H9 (cell line): ENCODE data around the gene METTL4. TPM values are rescaled to one million over a fixed set of nuclear protein-coding genes. Genes with fewer than 3 reads are reported as not detected.

ENCODE experiments used
- DNase-seq: peaks from one replicate; pipeline ENCODE4 v3.0.0-alpha.2; 2017
- H2AFZ ChIP-seq: one replicate; pipeline ENCODE4 v1.6.1; 2013; ENCODE audit warnings: mild to moderate bottlenecking, low read length, control low read depth, moderate library complexity
- H2AK5ac ChIP-seq: 2 replicates; pipeline ENCODE4 v1.6.1; 2013; ENCODE audit warnings: low read length, control low read depth, mixed read lengths; ENCODE audit not compliant: insufficient read length
- H2BK120ac ChIP-seq: one replicate; pipeline ENCODE4 v1.6.1; 2013; ENCODE audit warnings: low read depth, mild to moderate bottlenecking, low read length, control low read depth, inconsistent platforms; ENCODE audit not compliant: poor library complexity, severe bottlenecking
- H2BK12ac ChIP-seq: 2 replicates; pipeline ENCODE4 v1.6.1; 2013; ENCODE audit warnings: low read length, control low read depth, mixed read lengths, low read depth; ENCODE audit not compliant: insufficient read length
- H2BK15ac ChIP-seq: 2 replicates; pipeline ENCODE4 v1.6.1; 2013; ENCODE audit warnings: low read depth, low read length, control low read depth
- H2BK20ac ChIP-seq: one replicate; pipeline ENCODE4 v1.6.1; 2013; ENCODE audit warnings: low read depth, mild to moderate bottlenecking, low read length, control low read depth, inconsistent platforms; ENCODE audit not compliant: poor library complexity, severe bottlenecking
- H2BK5ac ChIP-seq: 2 replicates; pipeline ENCODE4 v1.6.1; 2013; ENCODE audit warnings: low read length, control low read depth, mixed read lengths; ENCODE audit not compliant: insufficient read length
- H3K14ac ChIP-seq: 2 replicates; pipeline ENCODE4 v1.6.1; 2013; ENCODE audit warnings: low read length, control low read depth; ENCODE audit not compliant: insufficient read depth
- H3K18ac ChIP-seq: 2 replicates; pipeline ENCODE4 v1.6.1; 2013; ENCODE audit warnings: low read depth, mild to moderate bottlenecking, mixed read lengths, low read length, control low read depth; ENCODE audit not compliant: insufficient read length
- H3K23ac ChIP-seq: 2 replicates; pipeline ENCODE4 v1.6.1; 2013; ENCODE audit warnings: low read length, control low read depth, mixed read lengths, low read depth; ENCODE audit not compliant: insufficient read length
- H3K23me2 ChIP-seq: 2 replicates; pipeline ENCODE4 v1.6.1; 2013; ENCODE audit warnings: low read depth, mild to moderate bottlenecking, mixed read lengths, low read length, control low read depth; ENCODE audit not compliant: insufficient read length, poor library complexity, severe bottlenecking
- H3K27ac ChIP-seq: 2 replicates; pipeline ENCODE4 v1.5.1; 2013; ENCODE audit warnings: low read length, control low read depth, mixed read lengths, low read depth; ENCODE audit not compliant: insufficient read length
- H3K27me3 ChIP-seq: 2 replicates; pipeline ENCODE4 v1.6.1; 2013; ENCODE audit warnings: low read length, control low read depth, inconsistent platforms; ENCODE audit not compliant: insufficient read depth
- H3K4ac ChIP-seq: 2 replicates; pipeline ENCODE4 v1.6.1; 2013; ENCODE audit warnings: low read depth, mild to moderate bottlenecking, control low read depth, inconsistent platforms, low read length, moderate library complexity
- H3K4me1 ChIP-seq: 2 replicates; pipeline ENCODE4 v1.6.1; 2013; ENCODE audit warnings: low read length, control low read depth, inconsistent platforms; ENCODE audit not compliant: insufficient read depth
- H3K4me2 ChIP-seq: 2 replicates; pipeline ENCODE4 v1.6.1; 2013; ENCODE audit warnings: low read length, control low read depth, mixed read lengths; ENCODE audit not compliant: insufficient read length, insufficient read depth
- H3K56ac ChIP-seq: 2 replicates; pipeline ENCODE4 v1.6.1; 2013; ENCODE audit warnings: low read depth, mild to moderate bottlenecking, mixed read lengths, low read length, control low read depth; ENCODE audit not compliant: insufficient read length
- H3K79me1 ChIP-seq: 2 replicates; pipeline ENCODE4 v1.6.1; 2013; ENCODE audit warnings: low read depth, mild to moderate bottlenecking, moderate library complexity, low read length, control low read depth, inconsistent platforms; ENCODE audit not compliant: insufficient read depth, poor library complexity, severe bottlenecking
- H3K79me2 ChIP-seq: 2 replicates; pipeline ENCODE4 v1.6.1; 2013; ENCODE audit warnings: low read length, control low read depth, inconsistent platforms; ENCODE audit not compliant: insufficient read depth
- H3K9ac ChIP-seq: 2 replicates; pipeline ENCODE4 v1.6.1; 2013; ENCODE audit warnings: low read length, control low read depth, mixed read lengths; ENCODE audit not compliant: insufficient read length; ENCODE audit errors: extremely low read depth
- H3K9me3 ChIP-seq: one replicate; pipeline ENCODE4 v1.6.1; 2013; ENCODE audit warnings: low read depth, low read length, inconsistent platforms; ENCODE audit not compliant: control insufficient read depth
- H3T11ph ChIP-seq: one replicate; pipeline ENCODE4 v1.6.1; 2013; ENCODE audit warnings: mild to moderate bottlenecking, low read length, control low read depth, inconsistent platforms
- H4K20me1 ChIP-seq: one replicate; pipeline ENCODE4 v1.6.1; 2013; ENCODE audit not compliant: control insufficient read depth, insufficient read length, insufficient read depth
- H4K5ac ChIP-seq: 2 replicates; pipeline ENCODE4 v1.6.1; 2013; ENCODE audit warnings: low read depth, mild to moderate bottlenecking, mixed read lengths, low read length, control low read depth; ENCODE audit not compliant: insufficient read length
- H4K8ac ChIP-seq: replicated peaks from 2 replicates; pipeline ENCODE4 v1.6.1; 2013; ENCODE audit warnings: low read length, control low read depth, mixed read lengths, low read depth; ENCODE audit not compliant: insufficient read length
- H4K91ac ChIP-seq: 2 replicates; pipeline ENCODE4 v1.6.1; 2013; ENCODE audit warnings: low read depth, mild to moderate bottlenecking, moderate library complexity, mixed read lengths, low read length, control low read depth; ENCODE audit not compliant: insufficient read length
- H3K27ac Mint-ChIP-seq, 3 experiments: 2 replicates in 2 of 3; 3 replicates in 1 of 3; pipeline ENCODE4 v1.8.0; 2020 to 2021; ENCODE audit warnings: mixed read lengths in 3 of 3, mild to moderate bottlenecking in 1 of 3, moderate library complexity in 1 of 3
- H3K27me3 Mint-ChIP-seq: 2 replicates; pipeline ENCODE4 v1.8.0; 2021; ENCODE audit warnings: low read depth, mild to moderate bottlenecking, moderate library complexity, mixed read lengths
- H3K36me3 Mint-ChIP-seq, 3 experiments: 2 replicates in 2 of 3; 3 replicates in 1 of 3; pipeline ENCODE4 v1.8.0; 2020 to 2021; ENCODE audit warnings: low read depth in 3 of 3, mixed read lengths in 3 of 3; ENCODE audit not compliant: insufficient read depth in 1 of 3
- H3K4me1 Mint-ChIP-seq, 2 experiments: 2 replicates each; pipeline ENCODE4 v1.8.0; 2020; ENCODE audit warnings: mixed read lengths in 2 of 2
- H3K4me3 Mint-ChIP-seq, 2 experiments: 2 replicates in 1 of 2; 3 replicates in 1 of 2; pipeline ENCODE4 v1.8.0; 2020 to 2021; ENCODE audit warnings: mild to moderate bottlenecking in 2 of 2, mixed read lengths in 2 of 2, moderate library complexity in 1 of 2
- H3K9me3 Mint-ChIP-seq, 2 experiments: 2 replicates in 1 of 2; 3 replicates in 1 of 2; pipeline ENCODE4 v1.8.0; 2020; ENCODE audit warnings: mild to moderate bottlenecking in 2 of 2, mixed read lengths in 2 of 2, moderate library complexity in 1 of 2
- WGBS: extraction: QIAGEN DNeasy Blood & Tissue Kit; methylation state at CpG from one replicate; pipeline ENCODE4 v1.1.7; 2013; ENCODE audit warnings: missing lambda C conversion rate, low lambda C conversion rate, mixed read lengths; ENCODE audit not compliant: insufficient read length; ENCODE audit errors: extremely low coverage; 5-methylcytosine and 5-hydroxymethylcytosine counted together
- total RNA-seq: library from RNA; stranded (reverse); gene quantifications from 2 replicates; pipeline ENCODE4 v1.2.1, GENCODE V29; 2021
- TF ChIP-seq, protein P1 (sequence below): fragments of 200-600 bp; sonication (generic); conservative IDR thresholded peaks from 3 replicates; pipeline ENCODE4 v1.8.0; 2021; ENCODE audit warnings: antibody characterized with exemption, mild to moderate bottlenecking

METTL4 gene
- total RNA-seq, 1 experiment from 2014 or later: 14.2 TPM

DNA sequence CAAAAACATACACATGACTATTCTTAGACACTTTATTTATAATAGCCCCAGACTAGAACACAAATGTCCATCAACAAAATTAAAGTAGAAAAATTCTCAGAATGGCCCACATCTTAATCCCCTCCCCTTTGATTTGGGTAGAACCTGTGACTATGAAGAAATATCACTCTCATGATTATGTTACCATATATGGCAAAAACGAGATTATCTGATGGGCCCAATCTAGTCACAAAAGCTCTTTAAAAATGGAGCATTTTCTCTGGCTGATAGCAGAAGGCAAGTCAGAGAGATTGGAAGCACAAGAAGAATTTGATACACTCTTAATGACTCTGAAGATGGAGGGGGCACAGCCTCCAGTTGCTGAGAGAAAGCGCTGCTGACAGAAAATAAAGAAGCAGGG, 39.6 kb downstream of the METTL4 start:
- Histone ChIP-seq H3K79me1 (no peaks in the 10 kb centered on the region), H2BK5ac (no peak overlapping the region), H3K56ac (no peak overlapping the region), H2BK12ac (no peak overlapping the region), H3K14ac (no peak overlapping the region), H3K4me2 (no peak overlapping the region), H3K27me3 (no peaks in the 10 kb centered on the region), H4K5ac (no peak overlapping the region), H3K9me3 (no peaks in the 10 kb centered on the region), H3K79me2 (no peaks in the 10 kb centered on the region), H2BK20ac (no peak overlapping the region), H2AK5ac (no peak overlapping the region), H3K4ac (no peak overlapping the region), H4K8ac (no peak overlapping the region), H3K23ac (no peak overlapping the region), H2AFZ (no peak overlapping the region), H3K23me2 (no peaks in the 10 kb centered on the region), H4K91ac (no peak overlapping the region), H3K9ac (no peak overlapping the region), H4K20me1 (no peaks in the 10 kb centered on the region), H2BK15ac (no peak overlapping the region), H3K18ac (no peak overlapping the region), H2BK120ac (no peak overlapping the region), H3K4me1 (no peaks in the 10 kb centered on the region; the same call in 1 of the 2 replicates), H3K27ac (no peak overlapping the region), H3T11ph (no peak overlapping the region)
- TF ChIP-seq, protein P1, sequence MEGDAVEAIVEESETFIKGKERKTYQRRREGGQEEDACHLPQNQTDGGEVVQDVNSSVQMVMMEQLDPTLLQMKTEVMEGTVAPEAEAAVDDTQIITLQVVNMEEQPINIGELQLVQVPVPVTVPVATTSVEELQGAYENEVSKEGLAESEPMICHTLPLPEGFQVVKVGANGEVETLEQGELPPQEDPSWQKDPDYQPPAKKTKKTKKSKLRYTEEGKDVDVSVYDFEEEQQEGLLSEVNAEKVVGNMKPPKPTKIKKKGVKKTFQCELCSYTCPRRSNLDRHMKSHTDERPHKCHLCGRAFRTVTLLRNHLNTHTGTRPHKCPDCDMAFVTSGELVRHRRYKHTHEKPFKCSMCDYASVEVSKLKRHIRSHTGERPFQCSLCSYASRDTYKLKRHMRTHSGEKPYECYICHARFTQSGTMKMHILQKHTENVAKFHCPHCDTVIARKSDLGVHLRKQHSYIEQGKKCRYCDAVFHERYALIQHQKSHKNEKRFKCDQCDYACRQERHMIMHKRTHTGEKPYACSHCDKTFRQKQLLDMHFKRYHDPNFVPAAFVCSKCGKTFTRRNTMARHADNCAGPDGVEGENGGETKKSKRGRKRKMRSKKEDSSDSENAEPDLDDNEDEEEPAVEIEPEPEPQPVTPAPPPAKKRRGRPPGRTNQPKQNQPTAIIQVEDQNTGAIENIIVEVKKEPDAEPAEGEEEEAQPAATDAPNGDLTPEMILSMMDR: no peak
- no peaks in the 10 kb centered on the region for H3K27me3 Mint-ChIP-seq
- DNase-seq: no peak
- peaks cover 5 to 11% of the 10 kb centered on the region in 2 experiments; a peak in 4 of 5 replicates for H3K9me3 Mint-ChIP-seq
- H3K27ac Mint-ChIP-seq: no peak overlapping the region
- no CpG with 5 or more reads among the region's 2 CpGs for WGBS
- no peak overlapping the region for H3K4me3 Mint-ChIP-seq
- H3K36me3 Mint-ChIP-seq: peaks cover 7 to 29% (median 16%) of the 10 kb centered on the region in 3 experiments
- H3K4me1 Mint-ChIP-seq: peaks cover 8 to 14% of the 10 kb centered on the region in 2 experiments
